Measurements from ENCODE around the gene EXD3. TPM values are rescaled to one million over a fixed set of nuclear protein-coding genes. Genes with fewer than 3 reads are reported as not detected.

Gene EXD3
- total RNA-seq, 1 experiment from 2014 or later: 0.24 TPM

DNA sequence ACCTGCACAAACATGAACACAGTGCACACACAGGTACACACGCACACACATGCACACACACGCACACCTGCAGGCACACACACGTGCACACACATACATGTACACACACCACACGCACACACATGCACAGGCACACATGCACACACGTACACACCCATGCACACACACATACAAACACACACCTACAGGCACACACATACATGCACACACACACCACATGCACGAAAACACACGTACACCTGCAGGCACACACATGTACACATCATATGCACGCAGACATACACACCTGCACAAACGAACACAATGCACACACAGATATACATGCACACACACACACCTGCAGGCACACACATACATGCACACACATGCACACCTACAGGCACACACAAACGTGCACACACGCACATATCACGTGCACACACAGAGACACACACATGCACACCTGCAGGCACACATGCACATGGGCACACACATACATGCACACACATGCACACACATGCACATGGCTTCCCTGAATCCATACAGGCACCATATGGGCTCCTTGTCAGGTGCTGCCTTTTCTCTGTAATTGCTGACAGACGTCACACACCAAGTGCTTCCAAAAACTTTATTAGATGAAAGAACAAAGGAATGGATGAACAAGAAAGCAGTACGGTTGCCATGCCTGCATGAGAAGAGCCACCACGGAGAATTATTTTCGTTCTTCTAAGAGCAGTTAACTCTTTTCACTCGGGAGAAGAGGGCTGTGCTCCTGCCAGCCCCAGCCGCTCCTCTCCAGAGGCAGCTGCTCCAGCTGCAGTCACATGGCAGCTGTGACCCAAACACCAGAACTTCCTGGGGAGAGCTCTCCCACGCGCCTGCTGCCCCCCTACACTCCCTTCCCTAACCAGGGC, 57.2 kb downstream of the EXD3 start:
- DNase-seq (ENCODE audit: low read depth): no peak

DNA sequence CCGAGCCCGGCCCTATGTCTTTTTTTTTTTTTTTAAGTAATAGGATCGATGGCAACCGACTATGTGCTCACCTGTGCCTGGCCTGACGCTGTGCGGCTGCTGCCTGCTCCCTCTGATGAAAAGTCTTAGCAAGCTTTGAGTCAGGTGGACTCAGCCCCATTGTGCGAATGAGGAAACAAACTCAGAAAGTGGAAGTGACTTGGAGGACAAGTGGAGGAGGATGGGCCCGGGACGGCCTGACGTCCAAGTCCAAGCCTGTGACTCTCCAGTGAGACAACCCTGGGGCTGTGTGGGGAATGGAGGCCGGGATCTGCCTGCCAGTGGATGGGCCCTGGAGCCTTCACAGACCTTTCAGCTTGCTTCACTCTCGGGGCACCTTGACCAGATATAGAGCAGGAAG, 57.9 kb downstream of the EXD3 start:
- DNase-seq (ENCODE audit: low read depth): no peak

DNA sequence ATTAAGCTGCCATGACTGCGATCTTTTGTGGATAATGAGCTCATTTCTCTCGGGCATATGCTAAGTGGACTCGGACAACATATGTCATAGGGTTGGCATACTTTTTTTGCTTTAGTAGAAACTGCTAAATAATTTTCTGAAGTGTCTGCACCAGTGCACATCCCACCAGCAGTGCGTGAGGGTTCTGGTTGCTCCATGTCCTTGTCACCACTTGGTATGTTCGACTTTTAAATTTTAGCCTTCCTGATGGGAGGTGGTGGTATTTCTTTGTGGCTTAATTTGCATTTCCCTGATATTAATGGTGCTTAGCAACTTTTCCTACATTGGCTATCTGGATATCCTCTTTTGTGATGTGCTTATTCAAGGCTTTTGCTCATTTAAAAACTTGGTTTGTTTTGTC, 63.1 kb downstream of the EXD3 start:
- no peak for DNase-seq (ENCODE audit: low read depth)

DNA sequence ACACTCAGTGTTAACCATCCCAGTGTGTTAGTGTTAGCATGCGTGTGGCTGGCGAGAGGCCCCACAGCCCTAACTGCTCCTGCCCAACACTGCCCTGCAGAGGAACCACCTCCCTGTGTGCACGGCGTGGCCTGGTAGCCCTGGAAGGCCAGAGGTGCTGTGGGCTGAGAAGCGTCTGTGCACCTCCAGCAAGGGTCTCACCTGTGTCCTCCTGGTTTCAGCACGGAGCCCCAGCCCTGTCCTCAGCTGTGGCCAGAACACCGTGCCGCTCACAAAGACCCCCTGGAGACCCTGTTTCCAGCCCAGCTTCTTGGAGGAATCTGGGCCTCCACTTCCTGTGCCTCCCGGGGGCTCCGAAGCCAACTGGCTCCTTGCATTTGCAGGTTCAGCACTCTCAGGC, 64.8 kb downstream of the EXD3 start:
- DNase-seq (ENCODE audit: low read depth): no peak

DNA sequence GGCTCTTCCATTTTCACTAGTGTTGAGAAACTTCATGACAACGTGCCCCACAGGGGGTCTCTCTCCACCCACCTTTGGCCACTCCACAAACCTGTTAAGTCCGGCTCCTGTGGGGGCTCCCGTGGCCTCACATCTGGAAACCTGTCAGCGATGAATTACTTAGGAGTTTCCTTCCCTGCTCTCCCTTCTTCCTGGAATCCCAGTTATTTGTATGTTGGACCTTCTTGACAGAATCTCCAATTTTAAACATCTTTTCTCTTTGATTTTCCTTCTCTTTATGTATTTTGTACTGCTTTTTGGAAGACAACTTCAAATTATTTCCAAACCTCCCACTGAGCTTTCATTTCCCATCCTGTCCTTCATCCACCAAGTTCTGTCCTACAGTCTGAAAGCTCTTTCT, 65.8 kb downstream of the EXD3 start:
- no peak for DNase-seq (ENCODE audit: low read depth)

DNA sequence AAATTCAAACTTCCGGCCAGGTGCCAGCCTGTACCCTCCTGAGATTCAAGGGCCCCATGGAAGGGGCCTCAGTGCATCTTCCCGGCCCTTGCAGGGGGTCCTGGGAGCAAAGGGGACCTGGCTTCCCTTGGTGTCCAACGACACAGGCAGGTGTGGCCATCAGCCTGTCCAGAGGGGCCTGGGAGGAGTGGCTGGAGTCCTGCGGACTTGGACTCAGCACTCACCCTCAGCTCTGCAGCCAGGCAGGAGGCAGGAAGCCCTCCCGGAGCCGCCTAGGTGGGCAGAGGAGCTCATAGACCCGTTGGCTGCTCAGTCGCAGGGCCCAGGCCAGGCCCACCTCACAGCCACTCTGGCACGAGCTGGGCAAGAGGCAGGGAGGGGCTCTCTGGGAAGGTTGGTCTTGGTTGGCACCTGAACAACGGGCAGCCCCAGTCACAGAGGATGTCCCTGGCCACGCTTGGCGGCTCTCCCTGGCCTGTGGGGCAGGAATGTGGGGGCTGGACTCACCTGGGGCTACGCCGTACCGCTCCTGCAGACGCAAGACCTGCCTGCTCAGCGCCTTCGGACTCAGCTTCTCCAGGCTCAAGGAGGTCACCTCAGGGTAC, 67.1 kb downstream of the EXD3 start:
- DNase-seq (ENCODE audit: low read depth): no peak

DNA sequence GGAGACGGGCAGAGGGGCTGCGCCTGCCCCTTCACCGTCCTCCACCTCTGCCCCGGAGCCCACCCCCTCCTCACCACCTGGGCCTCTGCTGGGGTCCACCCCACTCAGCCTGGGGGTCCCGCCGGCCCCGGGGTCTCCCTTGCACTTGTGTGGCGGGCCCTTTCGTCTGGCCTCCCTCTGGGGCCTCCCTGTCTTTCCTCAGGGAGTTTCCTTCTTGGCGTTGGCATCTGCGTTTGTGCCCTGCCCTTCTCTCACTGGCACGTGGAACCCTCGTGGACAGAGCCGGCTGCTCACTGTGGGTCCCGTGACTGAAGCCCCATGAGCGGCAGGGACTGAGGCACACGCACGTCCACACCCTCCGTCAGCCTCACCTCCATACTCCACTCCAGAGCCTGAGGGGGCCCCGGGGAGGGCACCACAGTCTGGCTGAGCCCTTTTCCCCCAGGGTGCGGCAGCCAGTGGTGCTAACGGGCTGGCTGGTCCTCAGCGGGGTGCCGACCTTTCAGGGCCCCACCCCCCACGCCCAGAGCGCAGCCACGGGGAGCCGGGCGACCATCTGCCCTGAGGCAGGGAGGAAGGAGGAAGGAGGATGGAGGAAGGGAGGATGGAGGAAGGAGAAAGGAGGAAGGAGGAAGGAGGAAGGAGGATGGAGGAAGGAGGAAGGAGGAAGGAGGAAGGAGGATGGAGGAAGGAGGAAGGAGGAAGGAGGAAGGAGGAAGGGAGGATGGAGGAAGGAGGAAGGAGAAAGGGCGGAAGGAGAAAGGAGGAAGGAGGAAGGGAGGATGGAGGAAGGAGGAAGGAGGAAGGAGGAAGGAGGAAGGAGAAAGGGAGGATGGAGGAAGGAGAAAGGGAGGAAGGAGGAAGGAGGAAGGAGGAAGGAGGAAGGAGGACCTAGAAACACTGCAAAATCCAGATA, 67.9 kb downstream of the EXD3 start:
- no peak for DNase-seq (ENCODE audit: low read depth)

DNA sequence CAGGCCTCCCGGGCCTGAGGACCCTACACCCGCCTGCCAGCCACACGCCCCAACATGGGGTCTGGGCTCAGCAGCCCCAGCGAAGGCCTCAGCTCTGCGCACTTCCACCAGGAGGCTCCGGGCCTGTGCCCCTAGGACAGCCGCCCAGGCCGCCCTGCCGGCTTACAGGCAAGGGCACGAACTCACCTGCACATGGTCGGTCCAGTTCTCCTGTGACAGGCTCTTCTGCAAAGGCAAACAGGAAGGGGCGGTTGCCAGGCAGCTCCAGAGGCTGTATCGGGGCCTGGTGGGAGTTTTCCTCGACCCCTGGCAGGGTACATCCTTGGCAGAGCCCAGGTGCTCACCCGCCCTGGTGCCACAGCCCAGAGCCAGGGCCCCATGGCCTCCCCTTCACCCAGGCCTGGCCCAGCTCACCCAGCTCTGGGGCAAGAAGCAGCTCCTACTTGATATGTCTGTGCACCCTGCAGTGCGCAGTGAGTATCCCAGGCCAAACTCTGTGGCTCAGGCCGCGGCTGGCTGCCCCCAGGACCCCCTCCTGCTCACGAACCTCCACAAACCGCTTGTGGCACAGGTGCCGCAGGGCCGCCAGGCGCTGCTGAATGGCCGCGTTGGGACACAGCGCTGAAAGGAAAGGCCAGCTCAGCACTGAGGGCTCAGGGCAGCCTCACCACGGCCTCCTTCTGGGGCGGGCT, 68.7 kb downstream of the EXD3 start:
- no peak for DNase-seq (ENCODE audit: low read depth)

DNA sequence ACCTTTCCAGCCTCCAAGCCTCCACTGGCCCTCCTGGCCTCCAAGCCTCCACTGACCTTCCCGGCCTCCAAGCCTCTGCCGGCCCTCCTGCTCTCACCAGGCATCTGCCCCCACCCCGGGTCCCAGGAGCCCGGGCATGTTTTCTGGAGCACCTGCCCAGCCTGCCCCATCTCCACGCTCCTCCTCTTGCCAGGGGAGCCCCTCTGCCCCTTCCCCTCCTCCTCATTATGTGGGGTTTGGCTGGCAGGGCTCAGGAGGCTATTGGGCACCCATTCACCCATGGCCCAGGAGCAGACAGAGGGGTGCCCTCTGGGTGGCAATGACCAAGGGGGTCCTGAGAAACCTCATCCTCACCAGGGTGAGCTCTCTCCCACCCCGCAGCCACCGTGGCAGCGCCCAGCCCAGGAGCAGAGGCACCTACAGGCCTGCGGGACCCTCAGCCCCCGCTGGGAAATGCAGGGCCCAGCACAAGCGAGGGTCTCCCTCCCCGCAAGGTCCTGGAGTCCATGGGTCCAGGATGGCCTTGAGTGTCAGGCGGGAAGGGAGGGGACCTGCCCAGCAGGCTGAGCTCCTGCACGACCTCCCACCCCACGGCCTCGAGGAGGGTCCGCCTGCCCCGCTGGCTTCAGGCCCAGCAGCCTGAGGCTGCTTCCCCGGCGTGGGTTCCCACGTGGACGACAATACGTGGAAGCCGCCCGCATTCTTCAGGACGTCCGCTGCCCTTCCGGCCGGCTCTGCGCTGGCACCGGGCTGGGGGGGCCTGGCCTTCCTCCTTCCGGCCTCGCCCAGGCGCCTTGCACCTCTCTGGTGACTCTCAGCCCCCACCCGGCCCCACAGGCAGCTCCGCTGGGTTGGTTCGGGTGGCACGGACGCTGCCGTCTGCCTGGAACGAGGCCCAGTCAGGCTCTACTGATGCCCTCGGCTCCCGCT, 69.5 kb downstream of the EXD3 start:
- no peak for DNase-seq (ENCODE audit: low read depth)

DNA sequence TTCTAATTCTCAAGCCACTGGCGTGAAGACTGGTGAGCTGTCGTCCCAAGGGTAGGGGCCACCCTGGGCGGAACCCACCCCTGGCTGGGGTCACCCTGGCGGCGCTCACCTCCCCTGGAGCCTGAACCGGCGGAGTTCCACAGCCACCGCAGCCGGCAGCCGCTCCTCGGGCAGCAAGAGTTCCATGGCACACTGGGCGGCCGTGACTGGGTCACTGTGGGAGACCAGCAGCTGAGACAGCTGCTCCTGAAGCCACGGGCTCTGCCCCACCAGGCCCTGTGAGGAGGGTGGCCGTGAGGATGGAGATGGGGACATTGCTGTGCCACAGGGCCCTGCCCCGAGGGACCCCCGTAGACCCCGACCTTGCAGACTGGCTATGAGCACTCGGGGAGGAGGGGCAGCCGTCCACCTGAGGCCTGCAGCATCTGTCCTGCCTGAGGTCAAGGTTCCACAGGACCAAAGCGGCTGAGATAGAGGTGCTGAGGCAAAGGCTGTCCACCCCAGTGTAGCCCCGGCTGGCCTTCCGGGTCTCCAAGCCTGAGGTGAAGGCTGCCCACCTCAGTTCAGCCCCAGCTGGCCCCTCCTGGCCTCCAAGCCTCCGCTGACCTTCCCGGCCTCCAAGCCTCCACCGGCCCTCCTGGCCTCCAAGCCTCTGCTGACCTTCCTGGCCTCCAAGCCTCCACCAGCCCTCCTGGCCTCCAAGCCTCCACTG, 70.3 kb downstream of the EXD3 start:
- DNase-seq (ENCODE audit: low read depth): no peak

DNA sequence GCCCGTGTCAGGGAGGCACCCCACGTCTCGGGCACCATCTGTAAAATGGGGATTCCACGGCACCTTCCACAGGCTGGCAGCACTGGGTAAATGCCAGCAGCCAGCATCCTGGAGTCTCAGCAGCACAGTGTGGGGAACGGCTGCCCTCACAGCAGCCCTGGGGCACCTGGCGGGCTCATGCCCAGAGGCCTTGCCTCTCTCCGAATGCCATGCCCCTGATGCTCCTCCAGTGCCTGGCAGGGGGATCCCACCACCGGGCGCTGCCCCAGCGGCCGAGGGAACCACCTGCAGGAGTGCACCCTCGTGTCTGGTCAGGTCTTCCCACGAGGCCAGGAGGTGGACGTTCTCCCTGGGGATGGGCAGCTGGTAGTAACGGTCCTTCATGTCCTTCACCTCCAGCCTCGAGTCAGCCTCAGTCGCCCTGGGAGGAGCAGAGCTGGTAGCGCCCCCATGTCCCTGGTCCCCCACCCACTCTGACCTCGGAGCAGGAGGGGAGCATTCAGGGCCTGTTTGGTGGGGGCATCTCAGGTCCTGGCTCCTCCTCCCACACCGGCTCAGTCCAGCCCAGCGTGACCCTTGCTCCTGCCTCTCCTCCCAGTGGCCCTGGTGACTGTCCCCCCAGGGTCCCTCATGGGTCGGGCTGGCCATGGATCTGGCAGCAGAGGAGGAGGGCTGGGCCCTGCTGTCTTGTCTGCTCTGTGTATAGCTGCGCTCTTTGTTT, 71.0 kb downstream of the EXD3 start:
- no peak for DNase-seq (ENCODE audit: low read depth)

DNA sequence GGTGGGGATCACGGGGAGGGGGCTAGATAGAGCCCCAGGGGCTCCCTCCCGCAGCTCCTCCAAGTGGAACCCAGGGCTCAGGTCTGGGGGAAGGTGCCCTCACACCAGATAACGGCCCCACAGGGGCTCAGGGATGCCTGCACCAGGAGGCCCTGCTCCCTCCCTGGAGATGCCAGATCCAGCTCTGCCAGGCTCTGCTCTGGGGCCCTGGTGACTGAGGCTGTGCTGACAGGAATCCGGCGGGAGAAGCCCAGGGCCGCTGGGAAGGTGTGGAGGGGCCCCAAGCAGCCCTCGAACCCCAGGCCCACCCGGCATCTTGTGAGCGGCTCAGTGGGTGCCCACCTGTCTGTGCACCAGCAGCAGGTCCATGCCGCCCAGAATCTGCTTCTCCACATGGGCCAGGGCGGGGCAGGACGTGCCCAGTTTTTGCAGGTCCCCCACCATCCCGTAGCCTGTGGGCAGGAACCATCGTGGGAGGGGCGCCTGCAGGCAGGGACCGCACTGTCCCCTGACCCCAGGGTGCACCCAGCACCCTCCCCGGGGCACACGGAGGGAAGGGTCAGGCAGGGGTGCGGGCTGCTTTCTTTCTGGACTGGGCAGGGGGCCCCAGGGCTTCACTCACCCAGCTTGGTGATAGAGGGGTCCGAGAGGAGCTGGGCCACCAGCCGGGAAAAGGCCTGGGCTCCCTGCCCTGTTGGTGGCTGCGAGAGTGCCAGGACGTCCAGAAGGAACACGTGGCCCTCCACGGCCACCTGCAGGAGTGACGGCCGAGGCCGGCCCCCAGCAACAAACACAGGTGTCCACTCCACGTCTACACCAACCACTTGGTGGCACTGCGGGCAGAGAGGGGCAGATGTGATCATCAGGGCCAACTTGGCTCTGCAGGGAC, 72.0 kb downstream of the EXD3 start:
- no peak for DNase-seq (ENCODE audit: low read depth)

DNA sequence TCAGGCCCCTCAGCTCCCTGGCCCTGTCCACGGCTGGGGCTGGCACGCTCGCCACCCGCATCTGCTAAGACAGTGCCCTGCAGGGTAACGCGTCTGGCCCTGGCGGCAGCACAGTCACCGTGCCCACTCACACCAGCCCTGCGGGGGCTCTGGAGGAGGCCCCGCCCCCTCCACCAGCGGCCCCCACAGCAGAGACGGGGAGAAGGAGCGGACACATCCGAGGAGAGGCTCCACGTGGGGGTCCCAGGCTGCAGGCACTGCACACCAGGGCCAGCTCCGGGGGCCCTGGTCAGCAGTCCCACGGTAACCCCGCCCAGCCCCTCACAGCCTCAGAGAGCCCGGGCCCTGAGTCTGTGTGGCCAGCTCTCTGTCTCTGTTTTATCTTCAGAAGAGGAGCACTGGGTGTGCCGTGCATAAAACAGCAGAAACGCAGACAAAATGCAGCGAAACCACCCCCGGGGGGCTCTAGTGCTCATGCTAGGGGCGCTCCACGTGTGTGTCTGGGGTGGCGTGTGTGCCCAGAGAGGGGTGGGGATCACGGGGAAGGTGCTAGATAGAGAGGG, 73.4 kb downstream of the EXD3 start:
- DNase-seq (ENCODE audit: low read depth): no peak

DNA sequence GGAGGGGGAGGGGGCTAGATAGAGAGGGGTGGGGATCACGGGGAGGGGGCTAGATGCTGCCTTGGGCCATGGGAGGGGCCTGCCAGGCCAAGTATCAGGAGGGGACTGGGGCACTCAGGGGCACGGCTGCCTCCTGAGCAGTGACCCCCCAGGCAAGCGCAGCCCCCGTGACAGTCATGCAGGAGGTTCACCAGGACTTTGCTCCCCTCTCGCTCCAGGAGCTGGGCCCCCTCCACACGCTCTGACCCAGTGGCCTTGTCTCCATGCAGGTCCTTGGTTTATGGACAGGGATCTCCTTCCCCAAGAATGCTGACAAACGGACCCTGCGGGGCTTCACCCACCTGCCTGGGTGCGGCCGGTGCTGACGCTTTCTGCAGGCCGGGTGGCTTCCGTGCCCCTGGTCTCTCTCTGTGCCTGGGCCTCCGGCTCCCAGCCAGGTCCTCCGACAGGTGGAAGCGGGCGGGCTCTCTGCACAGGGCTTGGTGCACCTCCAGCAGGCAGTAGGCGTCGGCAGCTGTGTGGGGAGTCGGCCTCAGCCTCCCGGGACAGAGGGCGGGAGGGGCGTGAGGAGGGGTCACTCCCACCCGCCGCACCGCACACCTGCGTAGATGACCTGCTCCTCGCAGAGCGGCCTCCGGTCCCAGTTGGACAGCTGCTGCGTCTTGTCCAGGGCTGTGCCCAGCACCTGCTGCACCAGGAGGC, 74.0 kb downstream of the EXD3 start:
- DNase-seq (ENCODE audit: low read depth): no peak

DNA sequence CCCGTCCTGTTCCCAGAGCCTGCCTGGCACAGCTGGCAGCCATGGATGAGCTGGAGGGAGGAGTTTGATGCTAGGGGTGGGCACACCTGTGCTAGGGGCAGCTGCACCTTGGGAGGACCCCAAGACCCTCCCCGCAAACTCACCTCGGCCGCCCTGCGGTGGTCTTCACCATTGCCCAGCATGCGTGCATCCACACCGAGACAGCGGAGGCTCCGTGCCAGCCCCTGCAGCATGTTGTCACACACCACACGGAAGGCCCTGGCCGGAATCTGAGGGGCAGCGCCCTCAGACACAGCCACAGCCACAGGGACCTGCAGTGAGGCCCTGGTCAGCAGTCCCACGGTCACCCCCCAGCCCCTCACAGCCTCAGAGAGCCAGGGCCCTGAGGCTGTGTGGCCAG, 75.0 kb downstream of the EXD3 start:
- DNase-seq (ENCODE audit: low read depth): no peak

DNA sequence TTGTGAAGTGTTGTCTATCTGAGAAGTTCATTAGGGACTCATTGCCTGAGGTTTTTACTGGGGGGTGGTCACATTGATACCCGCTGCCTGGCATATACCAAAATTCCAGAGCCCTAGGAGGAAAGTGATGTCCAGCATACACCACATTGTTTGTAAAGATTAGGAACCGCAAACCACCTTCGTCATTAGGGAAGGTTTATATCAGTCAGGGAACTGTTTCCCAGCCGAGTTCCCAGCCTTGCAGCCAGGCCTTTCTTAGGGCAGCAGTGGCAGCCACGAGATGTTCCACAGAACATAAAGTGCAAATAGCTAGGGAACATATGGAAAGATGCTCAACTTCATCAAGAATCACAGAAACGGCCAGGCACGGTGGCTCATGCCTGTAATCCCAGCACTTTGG, 80.5 kb downstream of the EXD3 start:
- DNase-seq (ENCODE audit: low read depth): no peak

DNA sequence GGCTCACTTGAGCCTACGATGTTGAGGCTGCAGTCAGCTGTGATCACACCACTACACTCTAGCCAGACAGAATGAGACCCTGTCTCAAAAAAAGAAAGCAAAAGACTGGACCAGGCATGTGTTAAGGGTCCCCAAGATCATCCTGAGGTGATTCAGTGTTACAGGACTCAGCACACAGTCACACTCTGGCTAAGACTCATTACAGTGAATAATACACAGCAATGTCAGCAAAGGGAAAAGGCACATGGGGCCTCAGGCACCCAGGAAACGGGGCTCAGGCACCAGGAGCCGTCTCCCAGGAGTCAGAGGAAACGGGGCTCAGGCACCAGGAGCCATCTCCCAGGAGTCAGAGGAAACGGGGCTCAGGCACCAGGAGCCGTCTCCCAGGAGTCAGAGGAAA, 81.7 kb downstream of the EXD3 start:
- DNase-seq (ENCODE audit: low read depth): no peak
